Ishikawa (cell line): ENCODE results near the gene ALDH16A1.

Source experiments
- EP300 ChIP-seq: IDR thresholded peaks from 2 replicates; pipeline ENCODE4 v1.6.1; 2012; ENCODE audit warnings: borderline replicate concordance
- TEAD4 ChIP-seq: IDR thresholded peaks from 2 replicates; pipeline ENCODE4 v1.6.1; 2012
- USF1 ChIP-seq: IDR thresholded peaks from 2 replicates; pipeline ENCODE4 v1.6.1; 2012

GRCh38 chr19:49453013-49453756 lies at the start of gene ALDH16A1:
- TF ChIP-seq USF1 (peak; percentile 95), EP300 (no peak), TEAD4 (no peak)
